DND-41 (cell line): ENCODE data around the gene NCK2.

ENCODE experiments used
- EZH2 ChIP-seq: IDR thresholded peaks from 3 replicates; pipeline ENCODE4 v1.6.1; 2012; ENCODE audit warnings: borderline replicate concordance, low read depth, mild to moderate bottlenecking, moderate library complexity, low read length, inconsistent platforms; ENCODE audit not compliant: severe bottlenecking
- TF ChIP-seq, protein P1 (sequence below): IDR thresholded peaks from 2 replicates; pipeline ENCODE4 v1.5.1; 2012; ENCODE audit warnings: borderline replicate concordance, low read length, moderate library complexity, mild to moderate bottlenecking; ENCODE audit not compliant: poor library complexity, severe bottlenecking; ENCODE audit errors: extremely low read depth

DNA sequence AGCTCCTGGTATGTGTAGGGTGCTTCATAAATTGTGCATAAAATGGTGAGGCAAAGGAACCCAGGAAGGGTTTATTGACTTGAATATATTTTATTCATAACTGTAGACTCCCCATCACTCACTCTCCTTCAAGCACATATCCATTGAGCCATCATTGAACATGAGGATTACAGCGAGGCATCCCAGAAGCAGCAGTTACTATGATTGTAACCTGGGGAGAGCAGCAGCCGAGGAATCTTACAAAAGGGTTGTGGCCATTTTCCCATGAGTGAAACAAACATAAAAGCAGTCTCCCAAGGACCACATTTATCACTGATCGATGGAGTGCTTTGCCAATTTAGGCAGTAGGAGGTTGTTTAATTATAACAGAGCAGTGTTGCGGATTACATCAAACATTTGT, 183.4 kb downstream of the NCK2 start:
- TF ChIP-seq, protein P1, sequence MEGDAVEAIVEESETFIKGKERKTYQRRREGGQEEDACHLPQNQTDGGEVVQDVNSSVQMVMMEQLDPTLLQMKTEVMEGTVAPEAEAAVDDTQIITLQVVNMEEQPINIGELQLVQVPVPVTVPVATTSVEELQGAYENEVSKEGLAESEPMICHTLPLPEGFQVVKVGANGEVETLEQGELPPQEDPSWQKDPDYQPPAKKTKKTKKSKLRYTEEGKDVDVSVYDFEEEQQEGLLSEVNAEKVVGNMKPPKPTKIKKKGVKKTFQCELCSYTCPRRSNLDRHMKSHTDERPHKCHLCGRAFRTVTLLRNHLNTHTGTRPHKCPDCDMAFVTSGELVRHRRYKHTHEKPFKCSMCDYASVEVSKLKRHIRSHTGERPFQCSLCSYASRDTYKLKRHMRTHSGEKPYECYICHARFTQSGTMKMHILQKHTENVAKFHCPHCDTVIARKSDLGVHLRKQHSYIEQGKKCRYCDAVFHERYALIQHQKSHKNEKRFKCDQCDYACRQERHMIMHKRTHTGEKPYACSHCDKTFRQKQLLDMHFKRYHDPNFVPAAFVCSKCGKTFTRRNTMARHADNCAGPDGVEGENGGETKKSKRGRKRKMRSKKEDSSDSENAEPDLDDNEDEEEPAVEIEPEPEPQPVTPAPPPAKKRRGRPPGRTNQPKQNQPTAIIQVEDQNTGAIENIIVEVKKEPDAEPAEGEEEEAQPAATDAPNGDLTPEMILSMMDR = no peak
- no peak for TF ChIP-seq EZH2
